NAMALWA (cell line): Measurements from ENCODE around the gene ECHDC3.
"Not testable (repeated sequence)": the region's sequence is repeated elsewhere in the genome, so short reads cannot be mapped to it uniquely, and the experiment has no call there.

ENCODE experiments used
- DNase-seq: peaks from one replicate; pipeline ENCODE4 v3.0.0-alpha.2; 2015; ENCODE audit warnings: low spot score

The ECHDC3 gene

GRCh38 chr10:11742009-11742778 lies at the start of gene ECHDC3:
Gene ECHDC3 (plus strand): TSS chr10:11742382. CDS start chr10:11742577, 195 bp downstream.
- DNase-seq, result peak; percentile 43

GRCh38 chr10:11693376-11693775 lies 48.8 kb upstream of the ECHDC3 start:
- no peak for DNase-seq

GRCh38 chr10:11695779-11696178 lies 46.4 kb upstream of the ECHDC3 start:
- DNase-seq, result no peak

GRCh38 chr10:11697718-11698527 lies 44.3 kb upstream of the ECHDC3 start:
- DNase-seq, result no peak

- DNase-seq, result no peak
Measured at GRCh38 chr10:11698691-11699549, 43.3 kb upstream of the ECHDC3 start.

GRCh38 chr10:11699550-11700097 lies 42.6 kb upstream of the ECHDC3 start:
- no peak for DNase-seq

- DNase-seq, result no peak
Measured at GRCh38 chr10:11700539-11700938, 41.6 kb upstream of the ECHDC3 start.

GRCh38 chr10:11701451-11702095 lies 40.6 kb upstream of the ECHDC3 start:
- no peak for DNase-seq

- no peak for DNase-seq
Measured at GRCh38 chr10:11702264-11702663, 39.9 kb upstream of the ECHDC3 start.

- no peak for DNase-seq
Measured at GRCh38 chr10:11704092-11704491, 38.1 kb upstream of the ECHDC3 start.

- DNase-seq, result no peak
Measured at GRCh38 chr10:11705722-11706121, 36.5 kb upstream of the ECHDC3 start.

GRCh38 chr10:11706895-11707567 lies 35.2 kb upstream of the ECHDC3 start:
- DNase-seq, result no peak

GRCh38 chr10:11707624-11708350 lies 34.4 kb upstream of the ECHDC3 start:
- no peak for DNase-seq

GRCh38 chr10:11708801-11709200 lies 33.4 kb upstream of the ECHDC3 start:
- not testable (repeated sequence) for DNase-seq

GRCh38 chr10:11712744-11713143 lies 29.4 kb upstream of the ECHDC3 start:
- DNase-seq, result no peak

- no peak for DNase-seq
Measured at GRCh38 chr10:11713186-11713743, 28.9 kb upstream of the ECHDC3 start.

GRCh38 chr10:11713963-11714362 lies 28.2 kb upstream of the ECHDC3 start:
- DNase-seq, result no peak

- DNase-seq, result no peak
Measured at GRCh38 chr10:11714750-11715365, 27.3 kb upstream of the ECHDC3 start.

- DNase-seq, result no peak
Measured at GRCh38 chr10:11715815-11716494, 26.2 kb upstream of the ECHDC3 start.
